ENCODE data around the gene PGM1.

PGM1 gene

GRCh38 chr1:63645317-63645716 is 52.1 kb downstream of the PGM1 start:
- no peaks in the 10 kb centered on the region for H3K9me3 ChIP-seq (ENCODE audit: control extremely low read depth in 1 of 5, control insufficient read depth in 4 of 5, insufficient read depth in 2 of 5, low read depth in 1 of 5, low read length in 4 of 5)
- DNase-seq = no peak
- H3K4me1 ChIP-seq (ENCODE audit: control extremely low read depth in 1 of 4, control insufficient read depth in 4 of 4, insufficient read depth in 4 of 4, low read length in 3 of 4) = peaks cover 0 to 10% (median 7%) of the 10 kb centered on the region in 4 experiments
- H3K36me3 ChIP-seq (ENCODE audit: control insufficient read depth in 4 of 4, insufficient read depth in 4 of 4, low read length in 3 of 4) = peaks cover 0 to 19% (median 8%) of the 10 kb centered on the region in 4 experiments
- CTCF ChIA-PET = no interaction called here
- no peak overlapping the region for H3K27ac ChIP-seq (ENCODE audit: insufficient read depth in 1 of 2, low read depth in 1 of 2, low read length in 2 of 2, poor library complexity in 1 of 2, severe bottlenecking in 2 of 2)
- POLR2A ChIA-PET = no interaction called here
- WGBS (ENCODE audit: insufficient coverage) = no CpG with 5 or more reads among the region's 2 CpGs
- H3K27me3 ChIP-seq (replicated peaks in 2 of 5; ENCODE audit: control insufficient read depth in 4 of 5, insufficient read depth in 5 of 5, low read length in 4 of 5) = no peaks in the 10 kb centered on the region
- no peak overlapping the region for H3K4me3 ChIP-seq (ENCODE audit: control insufficient read depth in 1 of 7, extremely low read depth in 1 of 7, insufficient read depth in 4 of 7, low read depth in 2 of 7, low read length in 6 of 7)

GRCh38 chr1:63648689-63649088 is 55.5 kb downstream of the PGM1 start:
- ChIA-PET CTCF (no interaction called here), POLR2A (no interaction called here)
- no peak for DNase-seq
- Histone ChIP-seq H3K36me3 (ENCODE audit: control insufficient read depth in 4 of 4, insufficient read depth in 4 of 4, low read length in 3 of 4) (peaks cover 0 to 28% (median 10%) of the 10 kb centered on the region in 4 experiments), H3K27me3 (replicated peaks in 2 of 5; ENCODE audit: control insufficient read depth in 4 of 5, insufficient read depth in 5 of 5, low read length in 4 of 5) (no peaks in the 10 kb centered on the region), H3K9me3 (ENCODE audit: control extremely low read depth in 1 of 5, control insufficient read depth in 4 of 5, insufficient read depth in 2 of 5, low read depth in 1 of 5, low read length in 4 of 5) (no peaks in the 10 kb centered on the region), H3K4me1 (ENCODE audit: control extremely low read depth in 1 of 4, control insufficient read depth in 4 of 4, insufficient read depth in 4 of 4, low read length in 3 of 4) (no peaks in the 10 kb centered on the region), H3K4me3 (ENCODE audit: control insufficient read depth in 1 of 7, extremely low read depth in 1 of 7, insufficient read depth in 4 of 7, low read depth in 2 of 7, low read length in 6 of 7) (no peak overlapping the region), H3K27ac (ENCODE audit: insufficient read depth in 1 of 2, low read depth in 1 of 2, low read length in 2 of 2, poor library complexity in 1 of 2, severe bottlenecking in 2 of 2) (no peak overlapping the region)
- 100% methylated on average over 1 of the region's 1 CpG for WGBS (ENCODE audit: insufficient coverage)

- H3K27ac ChIP-seq (ENCODE audit: insufficient read depth in 1 of 2, low read depth in 1 of 2, low read length in 2 of 2, poor library complexity in 1 of 2, severe bottlenecking in 2 of 2) = no peak overlapping the region
- ChIA-PET POLR2A (no interaction called here), CTCF (no interaction called here)
Observed at GRCh38 chr1:63651161-63651701, 58.0 kb downstream of the PGM1 start.

GRCh38 chr1:63653976-63654375 is 60.8 kb downstream of the PGM1 start:
- ChIA-PET POLR2A (no interaction called here), CTCF (no interaction called here)
- Histone ChIP-seq H3K4me1 (ENCODE audit: control extremely low read depth in 1 of 4, control insufficient read depth in 4 of 4, insufficient read depth in 4 of 4, low read length in 3 of 4) (no peaks in the 10 kb centered on the region), H3K27me3 (replicated peaks in 2 of 5; ENCODE audit: control insufficient read depth in 4 of 5, insufficient read depth in 5 of 5, low read length in 4 of 5) (no peaks in the 10 kb centered on the region), H3K36me3 (ENCODE audit: control insufficient read depth in 4 of 4, insufficient read depth in 4 of 4, low read length in 3 of 4) (peaks cover 0 to 31% (median 14%) of the 10 kb centered on the region in 4 experiments), H3K9me3 (ENCODE audit: control extremely low read depth in 1 of 5, control insufficient read depth in 4 of 5, insufficient read depth in 2 of 5, low read depth in 1 of 5, low read length in 4 of 5) (no peaks in the 10 kb centered on the region), H3K4me3 (ENCODE audit: control insufficient read depth in 1 of 7, extremely low read depth in 1 of 7, insufficient read depth in 4 of 7, low read depth in 2 of 7, low read length in 6 of 7) (no peak overlapping the region), H3K27ac (ENCODE audit: insufficient read depth in 1 of 2, low read depth in 1 of 2, low read length in 2 of 2, poor library complexity in 1 of 2, severe bottlenecking in 2 of 2) (no peak overlapping the region)
- WGBS (ENCODE audit: insufficient coverage) = 96% methylated on average over 6 of the region's 6 CpGs
- DNase-seq = no peak

More at GRCh38 chr1:63651161-63651701, 58.0 kb downstream of the PGM1 start:
- Histone ChIP-seq H3K4me1 (ENCODE audit: control extremely low read depth in 1 of 4, control insufficient read depth in 4 of 4, insufficient read depth in 4 of 4, low read length in 3 of 4) (no peaks in the 10 kb centered on the region), H3K36me3 (ENCODE audit: control insufficient read depth in 4 of 4, insufficient read depth in 4 of 4, low read length in 3 of 4) (peaks cover 0 to 31% (median 11%) of the 10 kb centered on the region in 4 experiments), H3K4me3 (ENCODE audit: control insufficient read depth in 1 of 7, extremely low read depth in 1 of 7, insufficient read depth in 4 of 7, low read depth in 2 of 7, low read length in 6 of 7) (no peak overlapping the region), H3K9me3 (ENCODE audit: control extremely low read depth in 1 of 5, control insufficient read depth in 4 of 5, insufficient read depth in 2 of 5, low read depth in 1 of 5, low read length in 4 of 5) (no peaks in the 10 kb centered on the region), H3K27me3 (replicated peaks in 2 of 5; ENCODE audit: control insufficient read depth in 4 of 5, insufficient read depth in 5 of 5, low read length in 4 of 5) (no peaks in the 10 kb centered on the region)
- WGBS (ENCODE audit: insufficient coverage) = 95% methylated on average over 5 of the region's 6 CpGs
- peak in 2 of 3 donors; percentile 15 to 29 for DNase-seq

GRCh38 chr1:63659448-63659847 is 66.2 kb downstream of the PGM1 start:
- no peak for DNase-seq
- Histone ChIP-seq H3K27me3 (replicated peaks in 2 of 5; ENCODE audit: control insufficient read depth in 4 of 5, insufficient read depth in 5 of 5, low read length in 4 of 5) (no peaks in the 10 kb centered on the region), H3K27ac (ENCODE audit: insufficient read depth in 1 of 2, low read depth in 1 of 2, low read length in 2 of 2, poor library complexity in 1 of 2, severe bottlenecking in 2 of 2) (no peak overlapping the region), H3K9me3 (ENCODE audit: control extremely low read depth in 1 of 5, control insufficient read depth in 4 of 5, insufficient read depth in 2 of 5, low read depth in 1 of 5, low read length in 4 of 5) (no peaks in the 10 kb centered on the region), H3K4me3 (ENCODE audit: control insufficient read depth in 1 of 7, extremely low read depth in 1 of 7, insufficient read depth in 4 of 7, low read depth in 2 of 7, low read length in 6 of 7) (no peak overlapping the region), H3K4me1 (ENCODE audit: control extremely low read depth in 1 of 4, control insufficient read depth in 4 of 4, insufficient read depth in 4 of 4, low read length in 3 of 4) (no peaks in the 10 kb centered on the region), H3K36me3 (ENCODE audit: control insufficient read depth in 4 of 4, insufficient read depth in 4 of 4, low read length in 3 of 4) (peaks cover 0 to 21% (median 16%) of the 10 kb centered on the region in 4 experiments)
- WGBS (ENCODE audit: insufficient coverage) = 98% methylated on average over 7 of the region's 7 CpGs
- ChIA-PET CTCF (interaction anchor here (1.9 kb wide), 1 partner anchor 15 kb away, joined by 5 read pairs; no protein-coding TSS in a partner anchor), POLR2A (no interaction called here)

- peaks cover 0 to 14% (median 10%) of the 10 kb centered on the region in 4 experiments for H3K36me3 ChIP-seq (ENCODE audit: control insufficient read depth in 4 of 4, insufficient read depth in 4 of 4, low read length in 3 of 4)
- no peak for DNase-seq
- no peak overlapping the region for H3K4me3 ChIP-seq (ENCODE audit: control insufficient read depth in 1 of 7, extremely low read depth in 1 of 7, insufficient read depth in 4 of 7, low read depth in 2 of 7, low read length in 6 of 7)
- peaks cover 0 to 11% (median 0%) of the 10 kb centered on the region in 5 experiments for H3K9me3 ChIP-seq (ENCODE audit: control extremely low read depth in 1 of 5, control insufficient read depth in 4 of 5, insufficient read depth in 2 of 5, low read depth in 1 of 5, low read length in 4 of 5)
- H3K27me3 ChIP-seq (replicated peaks in 2 of 5; ENCODE audit: control insufficient read depth in 4 of 5, insufficient read depth in 5 of 5, low read length in 4 of 5) = no peaks in the 10 kb centered on the region
- 90% methylated on average over 5 of the region's 10 CpGs for WGBS (ENCODE audit: insufficient coverage)
- no peak overlapping the region for H3K27ac ChIP-seq (ENCODE audit: insufficient read depth in 1 of 2, low read depth in 1 of 2, low read length in 2 of 2, poor library complexity in 1 of 2, severe bottlenecking in 2 of 2)
- ChIA-PET POLR2A (no interaction called here), CTCF (interaction anchor here (2.1 kb wide), 1 partner anchor 12 kb away, joined by 4 read pairs; no protein-coding TSS in a partner anchor)
- H3K4me1 ChIP-seq (ENCODE audit: control extremely low read depth in 1 of 4, control insufficient read depth in 4 of 4, insufficient read depth in 4 of 4, low read length in 3 of 4) = no peaks in the 10 kb centered on the region
Observed at GRCh38 chr1:63662056-63662836, 69.0 kb downstream of the PGM1 start.

- CTCF ChIA-PET = interaction anchor here (2.1 kb wide), 1 partner anchor 12 kb away, joined by 4 read pairs; no protein-coding TSS in a partner anchor
- peaks cover 0 to 12% (median 10%) of the 10 kb centered on the region in 4 experiments for H3K36me3 ChIP-seq (ENCODE audit: control insufficient read depth in 4 of 4, insufficient read depth in 4 of 4, low read length in 3 of 4)
- no peak for DNase-seq
- POLR2A ChIA-PET = no interaction called here
- H3K27me3 ChIP-seq (replicated peaks in 2 of 5; ENCODE audit: control insufficient read depth in 4 of 5, insufficient read depth in 5 of 5, low read length in 4 of 5) = no peaks in the 10 kb centered on the region
- H3K4me3 ChIP-seq (ENCODE audit: control insufficient read depth in 1 of 7, extremely low read depth in 1 of 7, insufficient read depth in 4 of 7, low read depth in 2 of 7, low read length in 6 of 7) = no peak overlapping the region
- H3K4me1 ChIP-seq (ENCODE audit: control extremely low read depth in 1 of 4, control insufficient read depth in 4 of 4, insufficient read depth in 4 of 4, low read length in 3 of 4) = no peaks in the 10 kb centered on the region
- H3K27ac ChIP-seq (ENCODE audit: insufficient read depth in 1 of 2, low read depth in 1 of 2, low read length in 2 of 2, poor library complexity in 1 of 2, severe bottlenecking in 2 of 2) = no peak overlapping the region
- 100% methylated on average over 3 of the region's 4 CpGs for WGBS (ENCODE audit: insufficient coverage)
- H3K9me3 ChIP-seq (ENCODE audit: control extremely low read depth in 1 of 5, control insufficient read depth in 4 of 5, insufficient read depth in 2 of 5, low read depth in 1 of 5, low read length in 4 of 5) = peaks cover 0 to 11% (median 0%) of the 10 kb centered on the region in 5 experiments
Observed at GRCh38 chr1:63662841-63663240, 69.6 kb downstream of the PGM1 start.

All from common myeloid progenitor, CD34-positive (primary cell).